ENCODE measurements around the gene DHRSX. TPM values are rescaled to one million over a fixed set of nuclear protein-coding genes. Genes with fewer than 3 reads are reported as not detected.
"Not testable (repeated sequence)": the region's sequence is repeated elsewhere in the genome, so short reads cannot be mapped to it uniquely, and the experiment has no call there.

DHRSX gene
- polyA plus RNA-seq, 3 donors: 12.9 to 33.2 (median 28.3) TPM

- peak in 1 of 3 donors; percentile 29 for DNase-seq
- Histone ChIP-seq H2AFZ (ENCODE audit: insufficient read depth, low read depth, low read length, poor library complexity, severe bottlenecking) (no peak overlapping the region), H3K4me1 (ENCODE audit: control insufficient read depth in 1 of 2, insufficient read depth in 2 of 2, low read length in 2 of 2) (no peaks in the 10 kb centered on the region), H3K9ac (ENCODE audit: insufficient read depth, low read length, poor library complexity, severe bottlenecking) (no peak overlapping the region), H3K4me3 (replicated peaks in 1 of 3; ENCODE audit: low read depth in 2 of 3, low read length in 3 of 3) (no peak overlapping the region), H3K27ac (ENCODE audit: low read depth in 1 of 2, low read length in 2 of 2) (no peak overlapping the region), H3K4me2 (replicated peaks; ENCODE audit: extremely low read depth, low read length, poor library complexity, severe bottlenecking) (no peak overlapping the region), H3K9me3 (replicated peaks in 1 of 2; ENCODE audit: control insufficient read depth in 1 of 2, insufficient read depth in 1 of 2, low read length in 2 of 2) (no peaks in the 10 kb centered on the region), H4K20me1 (ENCODE audit: insufficient read depth, low read length) (no peaks in the 10 kb centered on the region), H3K27me3 (ENCODE audit: control insufficient read depth in 2 of 2, insufficient read depth in 2 of 2, low read length in 2 of 2) (no peaks in the 10 kb centered on the region), H3K79me2 (ENCODE audit: insufficient read depth, low read length) (no peaks in the 10 kb centered on the region), H3K36me3 (replicated peaks in 1 of 2; ENCODE audit: control insufficient read depth in 1 of 2, insufficient read depth in 2 of 2, low read length in 2 of 2) (no peaks in the 10 kb centered on the region)
- intact Hi-C loops (cut with micrococcal nuclease): no loop called here
- H3K27ac Mint-ChIP-seq: no peak overlapping the region
- H3K36me3 Mint-ChIP-seq: no peaks in the 10 kb centered on the region
- no peak overlapping the region for H3K4me3 Mint-ChIP-seq
- 0% methylated on average over 1 of the region's 7 CpGs for WGBS (ENCODE audit: insufficient coverage)
- H3K27me3 Mint-ChIP-seq (ENCODE audit: low read depth in 3 of 3): peaks cover 0 to 18% (median 7%) of the 10 kb centered on the region in 3 donors
- peaks cover 0 to 3% (median 0%) of the 10 kb centered on the region in 7 donors for H3K9me3 Mint-ChIP-seq
- H3K4me1 Mint-ChIP-seq: peaks cover 15% of the 10 kb centered on the region
- no peak for TF ChIP-seq CTCF (IDR thresholded peaks at IDR 0.05)
Measured at GRCh38 chrX:2536141-2536540, 35.4 kb upstream of the DHRSX start.

DNA sequence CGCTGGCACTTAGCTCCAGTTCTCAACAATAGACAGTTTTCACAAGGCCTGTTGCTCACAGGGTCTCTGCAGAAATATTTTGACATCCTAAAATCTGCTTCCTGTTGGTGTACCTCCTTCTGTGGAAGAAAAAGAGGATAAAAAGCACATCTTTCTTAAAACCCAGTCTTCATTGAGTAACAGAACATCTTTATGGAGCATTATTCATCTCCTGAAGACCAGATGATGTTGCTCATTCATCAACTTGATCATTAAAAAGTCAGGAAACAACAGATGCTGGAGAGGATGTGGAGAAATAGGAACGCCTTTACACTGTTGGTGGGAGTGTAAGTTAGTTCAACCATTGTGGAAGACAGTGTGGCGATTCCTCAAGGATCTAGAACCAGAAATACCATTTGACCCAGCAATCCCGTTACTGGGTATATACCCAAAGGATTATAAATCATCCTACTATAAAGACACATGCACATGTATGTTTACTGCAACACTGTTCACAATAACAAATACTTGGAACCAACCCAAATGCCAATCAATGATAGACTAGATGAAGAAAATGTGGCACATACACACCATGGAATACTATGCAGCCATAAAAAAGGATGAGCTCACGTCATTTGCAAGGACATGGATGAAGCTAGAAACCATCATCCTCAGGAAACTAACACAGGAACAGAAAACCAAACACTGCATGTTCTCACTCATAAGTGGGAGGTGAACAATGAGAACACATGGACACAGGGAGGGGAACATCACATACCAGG is 33.7 kb upstream of the DHRSX start:
- intact Hi-C loops (cut with micrococcal nuclease); H3K27ac ChIP-seq (ENCODE audit: low read depth in 1 of 2, low read length in 2 of 2); H3K4me1 ChIP-seq (ENCODE audit: control insufficient read depth in 1 of 2, insufficient read depth in 2 of 2, low read length in 2 of 2); H3K9ac ChIP-seq (ENCODE audit: insufficient read depth, low read length, poor library complexity, severe bottlenecking); H4K20me1 ChIP-seq (ENCODE audit: insufficient read depth, low read length); H3K9me3 Mint-ChIP-seq; H3K27ac Mint-ChIP-seq; H3K4me3 Mint-ChIP-seq; H3K79me2 ChIP-seq (ENCODE audit: insufficient read depth, low read length); DNase-seq; H2AFZ ChIP-seq (ENCODE audit: insufficient read depth, low read depth, low read length, poor library complexity, severe bottlenecking); H3K4me2 ChIP-seq (replicated peaks; ENCODE audit: extremely low read depth, low read length, poor library complexity, severe bottlenecking); H3K36me3 ChIP-seq (replicated peaks in 1 of 2; ENCODE audit: control insufficient read depth in 1 of 2, insufficient read depth in 2 of 2, low read length in 2 of 2); H3K4me3 ChIP-seq (replicated peaks in 1 of 3; ENCODE audit: low read depth in 2 of 3, low read length in 3 of 3); H3K9me3 ChIP-seq (replicated peaks in 1 of 2; ENCODE audit: control insufficient read depth in 1 of 2, insufficient read depth in 1 of 2, low read length in 2 of 2); H3K36me3 Mint-ChIP-seq; H3K27me3 ChIP-seq (ENCODE audit: control insufficient read depth in 2 of 2, insufficient read depth in 2 of 2, low read length in 2 of 2): not testable (repeated sequence)
- H3K27me3 Mint-ChIP-seq (ENCODE audit: low read depth in 3 of 3): peaks cover 0 to 14% (median 7%) of the 10 kb centered on the region in 3 donors
- peaks cover 15% of the 10 kb centered on the region for H3K4me1 Mint-ChIP-seq
- no CpG with 5 or more reads among the region's 5 CpGs for WGBS (ENCODE audit: insufficient coverage)

Measured in CD14-positive monocyte (primary cell).